ENCODE results near the gene PDGFRB.

PDGFRB gene

GRCh38 chr5:150175076-150175475, 19.4 kb upstream of the PDGFRB start:
- Histone ChIP-seq H3K9me3 (ENCODE audit: control insufficient read depth, low read length) (no peaks in the 10 kb centered on the region), H3K36me3 (ENCODE audit: control insufficient read depth, insufficient read depth, low read length) (no peaks in the 10 kb centered on the region), H3K4me3 (ENCODE audit: insufficient read depth, low read depth, low read length) (no peak overlapping the region), H3K4me1 (ENCODE audit: control insufficient read depth, insufficient read depth, low read length) (peaks cover 9% of the 10 kb centered on the region), H3K27ac (ENCODE audit: insufficient read depth, low read depth, low read length, poor library complexity, severe bottlenecking) (no peak overlapping the region), H3K27me3 (ENCODE audit: control insufficient read depth, insufficient read depth, low read length, poor library complexity, severe bottlenecking) (peaks cover 11% of the 10 kb centered on the region)
- WGBS, 2 experiments, result 94 to 100% methylated on average over 1 of the region's 1 CpG

GRCh38 chr5:150174285-150174684, 18.6 kb upstream of the PDGFRB start:
- WGBS, 2 experiments, result 94 to 96% methylated on average over 6 of the region's 6 CpGs
- Histone ChIP-seq H3K36me3 (ENCODE audit: control insufficient read depth, insufficient read depth, low read length) (no peaks in the 10 kb centered on the region), H3K27me3 (ENCODE audit: control insufficient read depth, insufficient read depth, low read length, poor library complexity, severe bottlenecking) (peaks cover 19% of the 10 kb centered on the region), H3K4me1 (ENCODE audit: control insufficient read depth, insufficient read depth, low read length) (peaks cover 9% of the 10 kb centered on the region), H3K27ac (ENCODE audit: insufficient read depth, low read depth, low read length, poor library complexity, severe bottlenecking) (no peak overlapping the region), H3K4me3 (ENCODE audit: insufficient read depth, low read depth, low read length) (no peak overlapping the region), H3K9me3 (ENCODE audit: control insufficient read depth, low read length) (no peaks in the 10 kb centered on the region)

- H3K27ac ChIP-seq (ENCODE audit: insufficient read depth, low read depth, low read length, poor library complexity, severe bottlenecking), result no peak overlapping the region
- no peak overlapping the region for H3K4me3 ChIP-seq (ENCODE audit: insufficient read depth, low read depth, low read length)
- WGBS, 2 experiments, result 66 to 84% methylated on average over 3 of the region's 3 CpGs
- H3K27me3 ChIP-seq (ENCODE audit: control insufficient read depth, insufficient read depth, low read length, poor library complexity, severe bottlenecking), result peaks cover 30% of the 10 kb centered on the region
- no peaks in the 10 kb centered on the region for H3K36me3 ChIP-seq (ENCODE audit: control insufficient read depth, insufficient read depth, low read length)
- H3K4me1 ChIP-seq (ENCODE audit: control insufficient read depth, insufficient read depth, low read length), result peaks cover 9% of the 10 kb centered on the region
- H3K9me3 ChIP-seq (ENCODE audit: control insufficient read depth, low read length), result no peaks in the 10 kb centered on the region
Observed at GRCh38 chr5:150173161-150173560, 17.5 kb upstream of the PDGFRB start.

- Histone ChIP-seq H3K27ac (ENCODE audit: insufficient read depth, low read depth, low read length, poor library complexity, severe bottlenecking) (no peak overlapping the region), H3K4me1 (ENCODE audit: control insufficient read depth, insufficient read depth, low read length) (peaks cover 11% of the 10 kb centered on the region), H3K9me3 (ENCODE audit: control insufficient read depth, low read length) (no peaks in the 10 kb centered on the region), H3K4me3 (ENCODE audit: insufficient read depth, low read depth, low read length) (no peak overlapping the region), H3K36me3 (ENCODE audit: control insufficient read depth, insufficient read depth, low read length) (no peaks in the 10 kb centered on the region), H3K27me3 (ENCODE audit: control insufficient read depth, insufficient read depth, low read length, poor library complexity, severe bottlenecking) (peaks cover 36% of the 10 kb centered on the region)
- WGBS, 2 experiments, result 78 to 80% methylated on average over 4 of the region's 4 CpGs
Observed at GRCh38 chr5:150172556-150172955, 16.9 kb upstream of the PDGFRB start.

- no peak overlapping the region for H3K4me3 ChIP-seq (ENCODE audit: insufficient read depth, low read depth, low read length)
- peaks cover 40% of the 10 kb centered on the region for H3K27me3 ChIP-seq (ENCODE audit: control insufficient read depth, insufficient read depth, low read length, poor library complexity, severe bottlenecking)
- H3K4me1 ChIP-seq (ENCODE audit: control insufficient read depth, insufficient read depth, low read length), result peaks cover 15% of the 10 kb centered on the region
- no peaks in the 10 kb centered on the region for H3K36me3 ChIP-seq (ENCODE audit: control insufficient read depth, insufficient read depth, low read length)
- no peak overlapping the region for H3K27ac ChIP-seq (ENCODE audit: insufficient read depth, low read depth, low read length, poor library complexity, severe bottlenecking)
- H3K9me3 ChIP-seq (ENCODE audit: control insufficient read depth, low read length), result no peaks in the 10 kb centered on the region
- WGBS, 2 experiments, result 87 to 94% methylated on average over 1 of the region's 1 CpG
Observed at GRCh38 chr5:150172145-150172544, 16.5 kb upstream of the PDGFRB start.

- Histone ChIP-seq H3K4me3 (ENCODE audit: insufficient read depth, low read depth, low read length) (no peak overlapping the region), H3K9me3 (ENCODE audit: control insufficient read depth, low read length) (no peaks in the 10 kb centered on the region), H3K36me3 (ENCODE audit: control insufficient read depth, insufficient read depth, low read length) (no peaks in the 10 kb centered on the region), H3K4me1 (ENCODE audit: control insufficient read depth, insufficient read depth, low read length) (peaks cover 17% of the 10 kb centered on the region), H3K27ac (ENCODE audit: insufficient read depth, low read depth, low read length, poor library complexity, severe bottlenecking) (no peak overlapping the region), H3K27me3 (ENCODE audit: control insufficient read depth, insufficient read depth, low read length, poor library complexity, severe bottlenecking) (peaks cover 71% of the 10 kb centered on the region)
- WGBS, 2 experiments, result 82 to 90% methylated on average over 3 of the region's 3 CpGs
Observed at GRCh38 chr5:150168864-150169263, 13.2 kb upstream of the PDGFRB start.

GRCh38 chr5:150167908-150168307, 12.3 kb upstream of the PDGFRB start:
- H3K27ac ChIP-seq (ENCODE audit: insufficient read depth, low read depth, low read length, poor library complexity, severe bottlenecking), result no peak overlapping the region
- peaks cover 19% of the 10 kb centered on the region for H3K4me1 ChIP-seq (ENCODE audit: control insufficient read depth, insufficient read depth, low read length)
- H3K9me3 ChIP-seq (ENCODE audit: control insufficient read depth, low read length), result no peaks in the 10 kb centered on the region
- no peaks in the 10 kb centered on the region for H3K36me3 ChIP-seq (ENCODE audit: control insufficient read depth, insufficient read depth, low read length)
- 29 to 31% methylated on average over 14 of the region's 14 CpGs for WGBS, 2 experiments
- no peak overlapping the region for H3K4me3 ChIP-seq (ENCODE audit: insufficient read depth, low read depth, low read length)
- peaks cover 77% of the 10 kb centered on the region for H3K27me3 ChIP-seq (ENCODE audit: control insufficient read depth, insufficient read depth, low read length, poor library complexity, severe bottlenecking)

GRCh38 chr5:150167512-150167850, 11.8 kb upstream of the PDGFRB start:
- no peaks in the 10 kb centered on the region for H3K9me3 ChIP-seq (ENCODE audit: control insufficient read depth, low read length)
- no peak overlapping the region for H3K27ac ChIP-seq (ENCODE audit: insufficient read depth, low read depth, low read length, poor library complexity, severe bottlenecking)
- H3K36me3 ChIP-seq (ENCODE audit: control insufficient read depth, insufficient read depth, low read length), result no peaks in the 10 kb centered on the region
- WGBS, 2 experiments, result 5 to 9% methylated on average over 15 of the region's 15 CpGs
- peaks cover 77% of the 10 kb centered on the region for H3K27me3 ChIP-seq (ENCODE audit: control insufficient read depth, insufficient read depth, low read length, poor library complexity, severe bottlenecking)
- no peak overlapping the region for H3K4me3 ChIP-seq (ENCODE audit: insufficient read depth, low read depth, low read length)
- H3K4me1 ChIP-seq (ENCODE audit: control insufficient read depth, insufficient read depth, low read length), result peaks cover 16% of the 10 kb centered on the region

- Histone ChIP-seq H3K27me3 (ENCODE audit: control insufficient read depth, insufficient read depth, low read length, poor library complexity, severe bottlenecking) (peaks cover 77% of the 10 kb centered on the region), H3K9me3 (ENCODE audit: control insufficient read depth, low read length) (no peaks in the 10 kb centered on the region), H3K4me1 (ENCODE audit: control insufficient read depth, insufficient read depth, low read length) (peaks cover 16% of the 10 kb centered on the region), H3K36me3 (ENCODE audit: control insufficient read depth, insufficient read depth, low read length) (no peaks in the 10 kb centered on the region), H3K27ac (ENCODE audit: insufficient read depth, low read depth, low read length, poor library complexity, severe bottlenecking) (no peak within 1 kb of the TSS), H3K4me3 (ENCODE audit: insufficient read depth, low read depth, low read length) (no peak within 1 kb of the TSS)
- 3 to 4% methylated on average over 93 of the region's 93 CpGs for WGBS, 2 experiments
Observed at GRCh38 chr5:150166650-150167511, 11.2 kb upstream of the PDGFRB start, which contains the start of gene CDX1. Gene CDX1 (plus strand): TSS chr5:150166778. CDS start chr5:150166877, 99 bp downstream.

GRCh38 chr5:150166037-150166649, 10.5 kb upstream of the PDGFRB start:
- no peak overlapping the region for H3K27ac ChIP-seq (ENCODE audit: insufficient read depth, low read depth, low read length, poor library complexity, severe bottlenecking)
- peaks cover 77% of the 10 kb centered on the region for H3K27me3 ChIP-seq (ENCODE audit: control insufficient read depth, insufficient read depth, low read length, poor library complexity, severe bottlenecking)
- H3K4me1 ChIP-seq (ENCODE audit: control insufficient read depth, insufficient read depth, low read length), result peaks cover 18% of the 10 kb centered on the region
- WGBS, 2 experiments, result 7 to 8% methylated on average over 27 of the region's 27 CpGs
- no peaks in the 10 kb centered on the region for H3K36me3 ChIP-seq (ENCODE audit: control insufficient read depth, insufficient read depth, low read length)
- H3K9me3 ChIP-seq (ENCODE audit: control insufficient read depth, low read length), result no peaks in the 10 kb centered on the region
- no peak overlapping the region for H3K4me3 ChIP-seq (ENCODE audit: insufficient read depth, low read depth, low read length)

Data from ectodermal cell (in vitro differentiated cells).